Peyer's patch (tissue), 4 donors: Measurements from ENCODE around the gene NFAT5.

Experiments used
- POLR2A ChIP-seq, 2 donors: fragments of 450-650 bp; IDR thresholded peaks; one replicate each; pipeline ENCODE4 v1.5.1; 2017; ENCODE audit warnings: antibody characterized with exemption in 2 of 2, mild to moderate bottlenecking in 2 of 2, moderate library complexity in 2 of 2
- TF ChIP-seq, protein P1 (sequence below), 6 experiments: fragments of 450-650 bp in 4 of 6; fragments of 200-600 bp in 2 of 6; sonication (generic) in 1 of 6; IDR thresholded peaks; one replicate each; pipeline ENCODE4 v1.5.1; 2017 to 2019; ENCODE audit warnings: antibody characterized with exemption in 6 of 6, mild to moderate bottlenecking in 3 of 6, moderate library complexity in 1 of 6

DNA sequence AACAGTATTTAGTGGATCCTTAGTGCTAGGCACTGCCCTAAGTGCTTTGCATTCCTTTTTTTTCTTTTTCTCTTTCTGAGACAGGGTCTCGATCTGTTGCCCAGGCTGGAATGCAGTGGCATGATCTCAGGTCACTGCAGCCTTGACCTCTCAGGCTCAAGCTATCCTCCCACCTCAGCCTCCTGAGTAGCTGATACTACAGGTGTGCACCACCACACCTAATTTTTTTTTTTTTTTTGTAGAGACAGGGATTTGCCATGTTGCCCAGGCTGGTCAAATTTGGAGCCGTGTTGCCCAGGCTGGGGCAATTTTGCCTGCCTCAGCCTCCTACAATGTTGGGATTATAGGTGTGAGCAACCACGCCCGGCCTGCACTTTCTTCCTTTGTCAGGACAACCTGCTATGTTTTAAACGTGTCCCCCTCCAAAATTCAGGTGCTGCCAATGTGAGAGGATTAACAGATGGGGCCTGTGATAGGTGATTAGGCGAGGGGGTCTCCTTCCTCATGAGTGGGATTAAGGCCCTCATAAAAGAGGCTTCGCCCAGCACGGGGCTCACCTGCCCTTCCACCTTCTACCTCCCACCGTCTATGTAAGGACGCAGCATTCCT is 155.2 kb downstream of the NFAT5 start:
- no peak for TF ChIP-seq POLR2A (IDR thresholded peaks at IDR 0.05)
- TF ChIP-seq, protein P1, sequence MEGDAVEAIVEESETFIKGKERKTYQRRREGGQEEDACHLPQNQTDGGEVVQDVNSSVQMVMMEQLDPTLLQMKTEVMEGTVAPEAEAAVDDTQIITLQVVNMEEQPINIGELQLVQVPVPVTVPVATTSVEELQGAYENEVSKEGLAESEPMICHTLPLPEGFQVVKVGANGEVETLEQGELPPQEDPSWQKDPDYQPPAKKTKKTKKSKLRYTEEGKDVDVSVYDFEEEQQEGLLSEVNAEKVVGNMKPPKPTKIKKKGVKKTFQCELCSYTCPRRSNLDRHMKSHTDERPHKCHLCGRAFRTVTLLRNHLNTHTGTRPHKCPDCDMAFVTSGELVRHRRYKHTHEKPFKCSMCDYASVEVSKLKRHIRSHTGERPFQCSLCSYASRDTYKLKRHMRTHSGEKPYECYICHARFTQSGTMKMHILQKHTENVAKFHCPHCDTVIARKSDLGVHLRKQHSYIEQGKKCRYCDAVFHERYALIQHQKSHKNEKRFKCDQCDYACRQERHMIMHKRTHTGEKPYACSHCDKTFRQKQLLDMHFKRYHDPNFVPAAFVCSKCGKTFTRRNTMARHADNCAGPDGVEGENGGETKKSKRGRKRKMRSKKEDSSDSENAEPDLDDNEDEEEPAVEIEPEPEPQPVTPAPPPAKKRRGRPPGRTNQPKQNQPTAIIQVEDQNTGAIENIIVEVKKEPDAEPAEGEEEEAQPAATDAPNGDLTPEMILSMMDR (IDR thresholded peaks at IDR 0.05) = no peak
